G401 (cell line): ENCODE results near the gene MICAL2. TPM values are rescaled to one million over a fixed set of nuclear protein-coding genes. Genes with fewer than 3 reads are reported as not detected.
A peak's percentile ranks its signal among the peaks of the same experiment; 100 is the strongest.

Source experiments
- DNase-seq: peaks from one replicate; pipeline ENCODE4 v3.0.0-alpha.2; 2015; ENCODE audit warnings: low spot score
- in situ Hi-C: cut with HindIII; loops from 2 replicates; pipeline ENCODE4 v1.10.0; 2016; ENCODE audit warnings: low sequenced_read_pairs, mixed read lengths
- total RNA-seq: library from RNA; depleted of rRNA; stranded (reverse); fragments of >200 nt; shearing (Covaris generic); gene quantifications from 2 replicates; pipeline ENCODE4 v1.2.3, GENCODE V29; 2014

The MICAL2 gene
- total RNA-seq, 1 experiment from 2014 or later, result 21.1 TPM

- in situ Hi-C loops, result no loop called here
- no peak for DNase-seq
These were observed 101.1 kb downstream of the MICAL2 start for GRCh38 chr11:12211331-12212065.

GRCh38 chr11:12212174-12212820 lies 101.9 kb downstream of the MICAL2 start:
- in situ Hi-C loops, result no loop called here

GRCh38 chr11:12212821-12213185 lies 102.4 kb downstream of the MICAL2 start:
- no peak for DNase-seq
- in situ Hi-C loops, result no loop called here

More at GRCh38 chr11:12212174-12212820, 101.9 kb downstream of the MICAL2 start:
- no peak for DNase-seq

GRCh38 chr11:12213883-12214282 lies 103.5 kb downstream of the MICAL2 start:
- DNase-seq, result no peak
- in situ Hi-C loops, result no loop called here

- DNase-seq, result no peak
- in situ Hi-C loops, result no loop called here
These were observed 104.4 kb downstream of the MICAL2 start for GRCh38 chr11:12214751-12215150.

GRCh38 chr11:12215181-12215593 lies 104.8 kb downstream of the MICAL2 start:
- DNase-seq, result no peak
- in situ Hi-C loops, result no loop called here

- no peak for DNase-seq
- in situ Hi-C loops, result no loop called here
These were observed 105.7 kb downstream of the MICAL2 start for GRCh38 chr11:12216041-12216451.

- DNase-seq, result no peak
- in situ Hi-C loops, result no loop called here
These were observed 106.4 kb downstream of the MICAL2 start for GRCh38 chr11:12216671-12217374.

- in situ Hi-C loops, result no loop called here
- no peak for DNase-seq
These were observed 107.5 kb downstream of the MICAL2 start for GRCh38 chr11:12217879-12218278.

- no peak for DNase-seq
- in situ Hi-C loops, result no loop called here
These were observed 108.5 kb downstream of the MICAL2 start for GRCh38 chr11:12218909-12219308.

GRCh38 chr11:12219757-12220156 lies 109.4 kb downstream of the MICAL2 start:
- no peak for DNase-seq
- in situ Hi-C loops, result no loop called here

GRCh38 chr11:12220305-12220704 lies 109.9 kb downstream of the MICAL2 start:
- DNase-seq, result peak; percentile 97
- in situ Hi-C loops, result no loop called here

- DNase-seq, result no peak
- in situ Hi-C loops, result no loop called here
These were observed 110.7 kb downstream of the MICAL2 start for GRCh38 chr11:12221051-12221535.

- DNase-seq, result peak; percentile 94
- in situ Hi-C loops, result no loop called here
These were observed 111.8 kb downstream of the MICAL2 start for GRCh38 chr11:12222055-12222792.

GRCh38 chr11:12223771-12224536 lies 113.6 kb downstream of the MICAL2 start:
- DNase-seq, result no peak
- in situ Hi-C loops, result no loop called here

GRCh38 chr11:12224537-12224893 lies 114.1 kb downstream of the MICAL2 start:
- DNase-seq, result peak; percentile 93
- in situ Hi-C loops, result no loop called here

GRCh38 chr11:12225046-12225739 lies 114.8 kb downstream of the MICAL2 start:
- DNase-seq, result no peak
- in situ Hi-C loops, result no loop called here

GRCh38 chr11:12226093-12226492 lies 115.7 kb downstream of the MICAL2 start:
- in situ Hi-C loops, result no loop called here
- DNase-seq, result peak; percentile 66
